Activated CD8-positive, alpha-beta T cell treated with anti-CD3 and anti-CD28 coated beads, Interleukin-2, amount 10 ng/mL, durations not matched to agents 7 days and 5 days (primary cell): Measurements from ENCODE around the gene SEPTIN10. TPM values are rescaled to one million over a fixed set of nuclear protein-coding genes. Genes with fewer than 3 reads are reported as not detected.

Experiments used
- ATAC-seq: fragments of 150-1000 bp; cut with Tn5 transposase; one replicate; pipeline ENCODE4 v1.10.0; 2021; ENCODE audit warnings: moderate library complexity
- CTCF ChIA-PET: fragments of 350-600 bp; sonication (Branson Sonifier 250); formaldehyde crosslinking; loops from one replicate; lab custom pipeline; 2021; ENCODE audit warnings: antibody characterized with exemption; lab: Charles Lee
- POLR2A ChIA-PET: fragments of 350-600 bp; sonication (Branson Sonifier 250); formaldehyde crosslinking; loops from one replicate; lab custom pipeline; 2021; ENCODE audit warnings: antibody characterized with exemption; lab: Charles Lee
- DNase-seq: peaks from one replicate; pipeline ENCODE4 v3.0.0-alpha.2; 2020
- H3K27ac Mint-ChIP-seq: one replicate; pipeline ENCODE4 v1.8.0; 2021; ENCODE audit warnings: mild to moderate bottlenecking, mixed read lengths
- H3K27me3 Mint-ChIP-seq: one replicate; pipeline ENCODE4 v1.8.0; 2021; ENCODE audit warnings: low read depth, mixed read lengths
- H3K36me3 Mint-ChIP-seq: one replicate; pipeline ENCODE4 v1.8.0; 2021; ENCODE audit warnings: low read depth, mixed read lengths
- H3K4me1 Mint-ChIP-seq: one replicate; pipeline ENCODE4 v1.8.0; 2021; ENCODE audit warnings: low read depth, mixed read lengths
- H3K4me3 Mint-ChIP-seq: one replicate; pipeline ENCODE4 v1.8.0; 2021; ENCODE audit warnings: mild to moderate bottlenecking, mixed read lengths
- H3K9me3 Mint-ChIP-seq: one replicate; pipeline ENCODE4 v1.8.0; 2022; ENCODE audit warnings: mixed read lengths; ENCODE audit not compliant: insufficient read depth
- total RNA-seq, 2 experiments: library from RNA; stranded (reverse); gene quantifications; one replicate each; pipeline ENCODE4 v1.2.3, GENCODE V29; 2021

The SEPTIN10 gene
- total RNA-seq, 2 experiments from 2014 or later, result 0.50 TPM; not detected in 1

- H3K27me3 Mint-ChIP-seq, result peaks cover 17% of the 10 kb centered on the region
- no peaks in the 10 kb centered on the region for H3K36me3 Mint-ChIP-seq
- CTCF ChIA-PET, result interaction anchor here (2.2 to 5.4 kb wide), 2 partner anchors 14 to 22 kb away, joined by 5 to 23 read pairs; no protein-coding TSS in a partner anchor
Observed at GRCh38 chr2:109531896-109532727, 81.7 kb downstream of the SEPTIN10 start.

GRCh38 chr2:109531221-109531620 is 82.5 kb downstream of the SEPTIN10 start:
- ATAC-seq (no peak), DNase-seq (no peak)
- Mint-ChIP-seq H3K36me3 (no peaks in the 10 kb centered on the region), H3K4me3 (no peak overlapping the region), H3K27me3 (peaks cover 10% of the 10 kb centered on the region), H3K27ac (no peak overlapping the region), H3K4me1 (no peaks in the 10 kb centered on the region), H3K9me3 (no peaks in the 10 kb centered on the region)
- ChIA-PET CTCF (interaction anchor here (2.2 kb wide), 1 partner anchor 21 kb away, joined by 5 read pairs; no protein-coding TSS in a partner anchor), POLR2A (no interaction called here)

More at GRCh38 chr2:109531896-109532727, 81.7 kb downstream of the SEPTIN10 start:
- Mint-ChIP-seq H3K4me1 (no peaks in the 10 kb centered on the region), H3K4me3 (no peak overlapping the region), H3K9me3 (no peaks in the 10 kb centered on the region), H3K27ac (no peak overlapping the region)
- DNase-seq, result no peak
- ATAC-seq, result no peak
- POLR2A ChIA-PET, result no interaction called here

GRCh38 chr2:109530712-109531111 is 83.1 kb downstream of the SEPTIN10 start:
- CTCF ChIA-PET, result interaction anchor here (1.5 to 2.2 kb wide), 2 partner anchors 15 to 21 kb away, joined by 5 read pairs; no protein-coding TSS in a partner anchor
- peaks cover 10% of the 10 kb centered on the region for H3K27me3 Mint-ChIP-seq
- ATAC-seq, result no peak

GRCh38 chr2:109529532-109530449 is 84.0 kb downstream of the SEPTIN10 start:
- CTCF ChIA-PET, result interaction anchor here (1.5 kb wide), 1 partner anchor 16 kb away, joined by 5 read pairs; no protein-coding TSS in a partner anchor
- POLR2A ChIA-PET, result no interaction called here
- no peak for ATAC-seq
- peaks cover 6% of the 10 kb centered on the region for H3K27me3 Mint-ChIP-seq
- no peaks in the 10 kb centered on the region for H3K4me1 Mint-ChIP-seq
- H3K4me3 Mint-ChIP-seq, result no peak overlapping the region
- H3K9me3 Mint-ChIP-seq, result no peaks in the 10 kb centered on the region
- H3K36me3 Mint-ChIP-seq, result no peaks in the 10 kb centered on the region
- H3K27ac Mint-ChIP-seq, result no peak overlapping the region
- no peak for DNase-seq

More at GRCh38 chr2:109530712-109531111, 83.1 kb downstream of the SEPTIN10 start:
- no peak for DNase-seq
- Mint-ChIP-seq H3K36me3 (no peaks in the 10 kb centered on the region), H3K4me3 (no peak overlapping the region), H3K9me3 (no peaks in the 10 kb centered on the region), H3K4me1 (no peaks in the 10 kb centered on the region), H3K27ac (no peak overlapping the region)
- POLR2A ChIA-PET, result no interaction called here

- POLR2A ChIA-PET, result no interaction called here
- H3K27ac Mint-ChIP-seq, result no peak overlapping the region
- no peak for ATAC-seq
Observed at GRCh38 chr2:109528811-109529501, 84.8 kb downstream of the SEPTIN10 start.

GRCh38 chr2:109527846-109528705 is 85.7 kb downstream of the SEPTIN10 start:
- H3K27ac Mint-ChIP-seq, result no peak overlapping the region
- H3K9me3 Mint-ChIP-seq, result no peaks in the 10 kb centered on the region
- no peaks in the 10 kb centered on the region for H3K36me3 Mint-ChIP-seq
- DNase-seq, result no peak
- no peak overlapping the region for H3K4me3 Mint-ChIP-seq
- no peak for ATAC-seq
- ChIA-PET CTCF (no interaction called here), POLR2A (interaction anchor here (0.6 kb wide), 1 partner anchor 167 kb away, joined by 3 read pairs; no protein-coding TSS in a partner anchor)
- H3K27me3 Mint-ChIP-seq, result peaks cover 6% of the 10 kb centered on the region
- no peaks in the 10 kb centered on the region for H3K4me1 Mint-ChIP-seq

More at GRCh38 chr2:109528811-109529501, 84.8 kb downstream of the SEPTIN10 start:
- H3K27me3 Mint-ChIP-seq, result peaks cover 6% of the 10 kb centered on the region
- no peak for DNase-seq
- H3K9me3 Mint-ChIP-seq, result no peaks in the 10 kb centered on the region
- CTCF ChIA-PET, result no interaction called here
- no peak overlapping the region for H3K4me3 Mint-ChIP-seq
- H3K4me1 Mint-ChIP-seq, result no peaks in the 10 kb centered on the region
- H3K36me3 Mint-ChIP-seq, result no peaks in the 10 kb centered on the region

- ChIA-PET CTCF (interaction anchor here (2.3 kb wide), 1 partner anchor 17 kb away, joined by 9 read pairs; no protein-coding TSS in a partner anchor), POLR2A (no interaction called here)
- Mint-ChIP-seq H3K9me3 (no peaks in the 10 kb centered on the region), H3K4me3 (no peak overlapping the region), H3K36me3 (no peaks in the 10 kb centered on the region), H3K4me1 (no peaks in the 10 kb centered on the region), H3K27me3 (peaks cover 5% of the 10 kb centered on the region), H3K27ac (no peak overlapping the region)
- DNase-seq (no peak), ATAC-seq (no peak)
Observed at GRCh38 chr2:109527079-109527478, 86.7 kb downstream of the SEPTIN10 start.

GRCh38 chr2:109526442-109526970 is 87.3 kb downstream of the SEPTIN10 start:
- Mint-ChIP-seq H3K4me1 (no peaks in the 10 kb centered on the region), H3K27me3 (no peaks in the 10 kb centered on the region), H3K27ac (no peak overlapping the region), H3K36me3 (no peaks in the 10 kb centered on the region), H3K9me3 (no peaks in the 10 kb centered on the region), H3K4me3 (no peak overlapping the region)
- ChIA-PET CTCF (interaction anchor here (2.3 kb wide), 1 partner anchor 16 kb away, joined by 9 read pairs; no protein-coding TSS in a partner anchor), POLR2A (no interaction called here)
- ATAC-seq, result no peak
- no peak for DNase-seq

- ChIA-PET POLR2A (no interaction called here), CTCF (interaction anchor here (1.1 to 2.3 kb wide), 2 partner anchors 16 to 20 kb away, joined by 4 to 9 read pairs; no protein-coding TSS in a partner anchor)
- no peaks in the 10 kb centered on the region for H3K36me3 Mint-ChIP-seq
- H3K9me3 Mint-ChIP-seq, result no peaks in the 10 kb centered on the region
- H3K27me3 Mint-ChIP-seq, result no peaks in the 10 kb centered on the region
- H3K27ac Mint-ChIP-seq, result no peak overlapping the region
- no peaks in the 10 kb centered on the region for H3K4me1 Mint-ChIP-seq
- ATAC-seq, result no peak
- no peak overlapping the region for H3K4me3 Mint-ChIP-seq
- no peak for DNase-seq
Observed at GRCh38 chr2:109525836-109526235, 87.9 kb downstream of the SEPTIN10 start.
